Parathyroid adenoma (tissue), 2 donors: ENCODE measurements around the gene MFAP3.

Experiments
- H2AFZ ChIP-seq: fragments of 300-600 bp; sonication (generic); one replicate; pipeline ENCODE4 v1.7.0; 2017; ENCODE audit warnings: antibody characterized with exemption, mild to moderate bottlenecking
- H3K27ac ChIP-seq: fragments of 300-600 bp; sonication (generic); one replicate; pipeline ENCODE4 v1.7.0; 2017
- H3K27me3 ChIP-seq: fragments of 300-600 bp; sonication (generic); one replicate; pipeline ENCODE4 v1.7.0; 2017; ENCODE audit warnings: low read length; ENCODE audit not compliant: control insufficient read depth, insufficient read depth
- H3K36me3 ChIP-seq: fragments of 300-600 bp; sonication (generic); one replicate; pipeline ENCODE4 v1.7.0; 2017; ENCODE audit warnings: low read length; ENCODE audit not compliant: control insufficient read depth, insufficient read depth
- H3K4me1 ChIP-seq: fragments of 300-600 bp; sonication (generic); one replicate; pipeline ENCODE4 v1.7.0; 2017; ENCODE audit warnings: control low read depth
- H3K4me2 ChIP-seq: fragments of 300-600 bp; sonication (generic); one replicate; pipeline ENCODE4 v1.7.0; 2017; ENCODE audit warnings: low read length
- H3K4me3 ChIP-seq: fragments of 300-600 bp; sonication (generic); one replicate; pipeline ENCODE4 v1.7.0; 2017; ENCODE audit warnings: low read depth, low read length
- H3K79me2 ChIP-seq: fragments of 300-600 bp; sonication (generic); one replicate; pipeline ENCODE4 v1.7.0; 2017; ENCODE audit warnings: control low read depth
- H3K9ac ChIP-seq: fragments of 300-600 bp; sonication (generic); one replicate; pipeline ENCODE4 v1.7.0; 2017; ENCODE audit warnings: mild to moderate bottlenecking
- H3K9me3 ChIP-seq: fragments of 300-600 bp; sonication (generic); one replicate; pipeline ENCODE4 v1.7.0; 2017; ENCODE audit warnings: low read length; ENCODE audit not compliant: control insufficient read depth
- CTCF ChIP-seq: fragments of 300-600 bp; sonication (generic); IDR thresholded peaks from one replicate; pipeline ENCODE4 v1.7.0; 2017; ENCODE audit warnings: antibody characterized with exemption, mild to moderate bottlenecking
- donor health status: primary hyperparathyroidism.

Gene MFAP3

GRCh38 chr5:154046486-154046885 is 7.7 kb downstream of the MFAP3 start:
- no peak overlapping the region for H3K4me2 ChIP-seq
- no peaks in the 10 kb centered on the region for H3K9me3 ChIP-seq

GRCh38 chr5:154047324-154047723 is 8.6 kb downstream of the MFAP3 start:
- no peak overlapping the region for H2AFZ ChIP-seq
- peaks cover 26% of the 10 kb centered on the region for H3K4me1 ChIP-seq
- H3K27me3 ChIP-seq: no peaks in the 10 kb centered on the region
- H3K4me2 ChIP-seq: no peak overlapping the region
- H3K27ac ChIP-seq: no peak overlapping the region
- peaks cover 5% of the 10 kb centered on the region for H3K79me2 ChIP-seq
- H3K36me3 ChIP-seq: no peaks in the 10 kb centered on the region
- TF ChIP-seq CTCF: no peak
- no peaks in the 10 kb centered on the region for H3K9me3 ChIP-seq
- no peak overlapping the region for H3K4me3 ChIP-seq
- no peak overlapping the region for H3K9ac ChIP-seq

More at GRCh38 chr5:154046486-154046885, 7.7 kb downstream of the MFAP3 start:
- TF ChIP-seq CTCF: no peak
- H2AFZ ChIP-seq: no peak overlapping the region
- H3K36me3 ChIP-seq: no peaks in the 10 kb centered on the region
- H3K27ac ChIP-seq: no peak overlapping the region
- no peak overlapping the region for H3K4me3 ChIP-seq
- peaks cover 6% of the 10 kb centered on the region for H3K79me2 ChIP-seq
- peaks cover 26% of the 10 kb centered on the region for H3K4me1 ChIP-seq
- H3K9ac ChIP-seq: no peak overlapping the region
- no peaks in the 10 kb centered on the region for H3K27me3 ChIP-seq

- no peak overlapping the region for H2AFZ ChIP-seq
- H3K9me3 ChIP-seq: no peaks in the 10 kb centered on the region
- no peaks in the 10 kb centered on the region for H3K27me3 ChIP-seq
- H3K4me1 ChIP-seq: peaks cover 22% of the 10 kb centered on the region
- H3K9ac ChIP-seq: no peak overlapping the region
- no peak overlapping the region for H3K27ac ChIP-seq
- H3K36me3 ChIP-seq: no peaks in the 10 kb centered on the region
- H3K4me2 ChIP-seq: no peak overlapping the region
- no peak for TF ChIP-seq CTCF
- peaks cover 5% of the 10 kb centered on the region for H3K79me2 ChIP-seq
- H3K4me3 ChIP-seq: no peak overlapping the region
Measured at GRCh38 chr5:154049636-154050035, 10.9 kb downstream of the MFAP3 start.

GRCh38 chr5:154053468-154053867 is 14.7 kb downstream of the MFAP3 start:
- no peak overlapping the region for H3K9ac ChIP-seq
- H3K4me1 ChIP-seq: peaks cover 14% of the 10 kb centered on the region
- H3K27me3 ChIP-seq: no peaks in the 10 kb centered on the region
- no peaks in the 10 kb centered on the region for H3K36me3 ChIP-seq
- no peaks in the 10 kb centered on the region for H3K9me3 ChIP-seq
- H3K27ac ChIP-seq: no peak overlapping the region
- H3K4me3 ChIP-seq: no peak overlapping the region
- H3K4me2 ChIP-seq: no peak overlapping the region
- no peak for TF ChIP-seq CTCF
- H2AFZ ChIP-seq: no peak overlapping the region
- H3K79me2 ChIP-seq: peaks cover 4% of the 10 kb centered on the region

GRCh38 chr5:154055201-154055600 is 16.4 kb downstream of the MFAP3 start:
- no peak for TF ChIP-seq CTCF
- Histone ChIP-seq H3K27ac (peak overlapping the region; percentile 34), H3K9ac (no peak overlapping the region), H3K4me1 (peaks cover 26% of the 10 kb centered on the region), H3K9me3 (no peaks in the 10 kb centered on the region), H3K4me3 (no peak overlapping the region), H3K79me2 (peaks cover 9% of the 10 kb centered on the region), H3K36me3 (no peaks in the 10 kb centered on the region), H3K27me3 (no peaks in the 10 kb centered on the region), H3K4me2 (no peak overlapping the region), H2AFZ (no peak overlapping the region)
